GM18499 (cell line): Measurements from ENCODE around the gene SBNO2.
"Not testable (repeated sequence)": the region's sequence is repeated elsewhere in the genome, so short reads cannot be mapped to it uniquely, and the experiment has no call there.

Experiments used
- ATAC-seq: cut with Tn5 transposase; IDR thresholded peaks from one replicate; pipeline ENCODE4 v1.9.1; 2021; ENCODE audit warnings: moderate number of reproducible peaks; ENCODE audit not compliant: insufficient read depth, unreplicated experiment

Gene SBNO2

DNA sequence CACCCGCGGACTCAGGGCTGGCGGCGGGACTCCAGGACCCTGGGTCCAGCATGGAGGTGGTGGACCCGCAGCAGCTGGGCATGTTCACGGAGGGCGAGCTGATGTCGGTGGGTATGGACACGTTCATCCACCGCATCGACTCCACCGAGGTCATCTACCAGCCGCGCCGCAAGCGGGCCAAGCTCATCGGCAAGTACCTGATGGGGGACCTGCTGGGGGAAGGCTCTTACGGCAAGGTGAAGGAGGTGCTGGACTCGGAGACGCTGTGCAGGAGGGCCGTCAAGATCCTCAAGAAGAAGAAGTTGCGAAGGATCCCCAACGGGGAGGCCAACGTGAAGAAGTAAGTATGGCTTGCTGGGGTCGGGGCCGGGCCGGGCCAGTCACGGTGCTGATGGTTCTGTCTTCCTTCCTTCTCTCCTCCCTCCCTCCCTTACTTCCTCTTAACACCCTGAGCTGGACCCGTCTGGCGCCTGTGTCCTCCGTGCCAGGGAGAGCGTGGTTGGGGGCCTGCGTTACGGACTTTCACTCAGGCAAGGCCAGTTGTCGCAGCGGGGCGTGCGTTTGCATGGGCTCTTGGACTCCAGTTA lies 32.9 kb upstream of the SBNO2 start:
- ATAC-seq = no peak

GRCh38 chr19:1206150-1206863 lies 32.2 kb upstream of the SBNO2 start:
- ATAC-seq = no peak

DNA sequence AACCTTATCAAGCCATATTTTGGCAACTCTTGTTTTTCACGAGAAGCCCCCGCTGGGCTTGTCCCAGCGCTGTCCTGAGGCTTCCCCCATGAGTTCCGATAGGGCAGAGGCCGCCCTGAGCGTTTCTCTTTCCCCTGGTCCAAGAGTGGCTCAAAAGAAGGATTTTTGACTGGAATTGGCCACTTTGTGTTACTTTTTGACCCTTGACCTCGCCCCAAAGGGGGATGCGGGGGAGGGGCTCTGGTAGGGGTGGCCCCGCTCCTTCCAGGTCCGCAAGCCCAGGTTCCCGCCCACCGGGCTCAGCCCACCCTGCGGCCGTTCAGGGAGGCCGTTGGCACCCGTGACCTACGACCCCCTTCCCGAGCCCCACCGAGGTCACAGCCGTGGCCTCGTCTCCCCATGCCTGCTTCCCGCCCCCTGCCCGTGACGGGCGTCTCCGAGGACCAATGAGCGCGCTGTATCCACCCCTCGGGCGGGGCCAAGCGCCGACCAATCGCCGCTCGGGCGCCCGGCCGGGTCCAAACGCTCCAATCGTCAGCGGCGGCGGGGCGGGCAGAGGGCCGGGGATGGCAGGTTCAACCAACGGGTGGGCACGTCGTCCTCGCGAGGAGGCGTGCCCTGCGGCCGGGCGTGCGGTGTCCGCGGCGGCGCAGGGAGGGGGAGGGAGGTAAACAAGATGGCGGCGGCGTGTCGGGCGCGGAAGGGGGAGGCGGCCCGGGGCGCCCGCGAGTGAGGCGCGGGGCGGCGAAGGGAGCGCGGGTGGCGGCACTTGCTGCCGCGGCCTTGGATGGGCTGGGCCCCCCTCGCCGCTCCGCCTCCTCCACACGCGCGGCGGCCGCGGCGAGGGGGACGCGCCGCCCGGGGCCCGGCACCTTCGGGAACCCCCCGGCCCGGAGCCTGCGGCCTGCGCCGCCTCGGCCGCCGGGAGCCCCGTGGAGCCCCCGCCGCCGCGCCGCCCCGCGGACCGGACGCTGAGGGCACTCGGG lies 31.3 kb upstream of the SBNO2 start, which contains the start of gene STK11:
Gene STK11 (plus strand): TSS at position 665 of the 986 bp plus-strand sequence. CDS start 1,136 bp downstream, outside the sequence.
- ATAC-seq = peak; percentile 38

- not testable (repeated sequence) for ATAC-seq
Measured at GRCh38 chr19:1200614-1201013, 26.5 kb upstream of the SBNO2 start.

DNA sequence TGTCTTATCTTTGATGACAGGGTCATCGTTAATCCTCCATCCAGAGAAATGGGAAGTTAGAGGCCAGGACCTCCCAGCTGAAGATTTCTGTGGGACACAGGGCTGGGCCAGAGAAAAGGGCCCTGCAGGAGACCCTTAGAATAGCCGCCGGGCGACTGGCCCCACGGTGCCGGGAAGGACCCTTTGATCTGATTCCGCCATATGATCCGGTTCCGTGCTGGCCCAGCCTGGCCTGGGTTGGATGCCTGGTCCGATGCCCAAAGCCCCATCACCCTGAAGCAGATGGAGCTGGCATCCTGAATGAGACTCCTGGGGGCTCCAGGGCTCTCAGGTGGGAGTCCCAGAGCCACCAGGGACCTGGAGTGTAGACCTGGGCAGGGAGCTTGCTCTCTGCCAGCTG lies 25.5 kb upstream of the SBNO2 start:
- ATAC-seq = no peak

DNA sequence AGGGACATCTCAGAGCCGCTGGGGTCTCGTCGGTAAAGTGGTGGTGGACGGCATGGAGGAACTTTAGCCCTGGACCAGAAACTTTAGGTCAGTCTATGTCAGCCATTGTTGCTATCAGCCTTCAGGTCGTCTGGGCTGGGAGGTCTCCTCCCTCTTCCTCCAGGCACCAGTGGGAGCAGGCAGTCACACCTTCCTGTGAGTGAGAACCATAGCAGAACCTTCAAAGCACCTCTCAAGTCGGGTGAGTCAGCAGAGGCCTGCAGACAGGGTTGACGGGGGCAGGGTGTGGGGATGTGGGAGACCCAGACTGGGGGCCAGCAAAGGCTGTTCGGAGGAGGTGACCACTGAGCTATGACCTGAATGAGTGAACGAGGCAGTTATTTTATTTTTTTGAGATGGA lies 15.4 kb upstream of the SBNO2 start:
- ATAC-seq = no peak

DNA sequence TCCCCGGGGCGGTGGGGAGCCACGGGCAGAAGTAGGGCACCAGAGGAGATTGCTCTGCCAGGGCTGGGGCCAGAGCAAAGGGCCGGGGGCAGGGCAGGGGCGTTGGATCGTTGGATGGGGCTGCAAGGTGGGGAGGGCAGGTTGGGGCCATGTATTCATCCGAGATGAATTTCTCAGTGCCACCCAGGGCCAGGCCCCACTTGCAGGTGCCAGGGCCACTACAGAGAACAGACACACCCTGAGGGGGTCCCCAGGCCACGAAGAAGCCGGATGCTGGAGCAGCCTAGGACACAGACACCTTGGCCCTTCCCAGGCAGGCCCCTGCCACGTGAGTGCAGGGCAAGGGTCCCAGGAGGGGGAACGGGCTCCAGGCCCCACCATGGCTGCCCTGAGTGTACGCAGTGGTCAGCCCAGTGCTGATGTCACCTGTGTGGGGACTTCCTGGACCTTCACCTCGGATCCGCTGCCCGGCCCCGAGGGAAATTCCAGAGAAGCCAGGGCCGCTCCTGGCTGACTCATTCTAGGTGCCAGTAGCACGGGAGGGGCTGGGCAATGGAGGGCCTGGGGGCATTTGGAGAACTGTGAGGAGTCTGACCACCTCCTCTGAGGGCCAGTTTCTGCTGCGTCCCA lies 9.6 kb upstream of the SBNO2 start:
- no peak for ATAC-seq

DNA sequence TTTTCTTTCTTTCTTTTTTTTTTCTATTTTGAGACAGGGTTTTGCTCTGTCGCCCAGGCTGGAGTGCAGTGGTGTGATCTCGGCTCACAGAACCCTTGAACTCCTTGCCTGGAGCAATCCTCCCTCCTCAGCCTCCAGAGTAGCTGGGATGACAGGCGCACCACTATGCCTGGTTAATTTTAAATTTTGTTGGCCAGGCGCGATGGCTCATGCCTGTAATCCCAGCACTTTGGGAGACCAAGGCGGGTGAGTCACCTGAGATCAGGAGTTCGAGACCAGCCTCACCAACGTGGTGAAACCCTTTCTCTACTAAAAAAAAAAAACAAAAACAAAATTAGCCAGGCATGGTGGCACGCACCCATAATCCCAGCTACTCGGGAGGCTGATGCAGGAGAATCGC lies 8.7 kb upstream of the SBNO2 start:
- no peak for ATAC-seq

- no peak for ATAC-seq
Measured at GRCh38 chr19:1182068-1182467, 8.0 kb upstream of the SBNO2 start.

GRCh38 chr19:1181606-1182005 lies 7.5 kb upstream of the SBNO2 start:
- no peak for ATAC-seq

DNA sequence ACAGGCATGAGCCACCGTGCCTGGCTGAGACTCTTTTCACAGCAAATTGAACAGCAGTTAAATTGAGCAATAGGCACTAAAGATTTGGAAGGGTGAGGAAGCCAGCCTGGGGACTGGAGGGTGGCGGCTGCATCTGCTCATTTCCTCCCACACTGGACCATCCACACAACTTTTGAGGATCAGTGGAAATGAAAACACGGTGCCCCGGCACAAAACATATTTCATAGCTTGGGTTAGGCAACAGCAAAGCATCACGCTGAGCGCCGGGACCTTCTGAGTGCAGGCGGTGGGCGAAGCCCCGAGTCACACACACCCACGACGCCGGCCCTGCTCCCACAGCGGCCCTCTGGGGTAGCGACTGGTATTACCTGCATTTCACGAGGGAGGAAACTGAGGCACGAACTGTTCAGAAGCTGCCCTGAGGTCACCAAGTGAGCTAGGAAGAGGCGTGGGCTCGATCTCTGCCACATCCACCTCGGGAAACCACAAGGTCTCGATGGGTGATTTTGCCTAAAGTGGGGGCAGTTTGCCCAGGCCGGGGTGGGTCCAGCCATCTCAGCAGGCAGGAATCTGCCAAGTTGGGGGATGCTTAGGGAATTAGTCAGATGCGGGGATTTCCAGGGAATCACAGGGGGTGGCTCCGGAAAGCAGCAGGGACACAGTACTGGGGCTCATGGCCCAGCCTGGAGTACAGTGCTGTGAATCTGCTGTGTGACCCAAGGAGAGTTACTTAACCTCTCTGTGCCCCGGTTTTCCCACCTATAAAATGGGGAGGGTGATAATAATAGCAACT lies 3.5 kb upstream of the SBNO2 start:
- no peak for ATAC-seq

GRCh38 chr19:1173159-1173844 lies 766 bp downstream of the SBNO2 start:
- ATAC-seq = no peak

DNA sequence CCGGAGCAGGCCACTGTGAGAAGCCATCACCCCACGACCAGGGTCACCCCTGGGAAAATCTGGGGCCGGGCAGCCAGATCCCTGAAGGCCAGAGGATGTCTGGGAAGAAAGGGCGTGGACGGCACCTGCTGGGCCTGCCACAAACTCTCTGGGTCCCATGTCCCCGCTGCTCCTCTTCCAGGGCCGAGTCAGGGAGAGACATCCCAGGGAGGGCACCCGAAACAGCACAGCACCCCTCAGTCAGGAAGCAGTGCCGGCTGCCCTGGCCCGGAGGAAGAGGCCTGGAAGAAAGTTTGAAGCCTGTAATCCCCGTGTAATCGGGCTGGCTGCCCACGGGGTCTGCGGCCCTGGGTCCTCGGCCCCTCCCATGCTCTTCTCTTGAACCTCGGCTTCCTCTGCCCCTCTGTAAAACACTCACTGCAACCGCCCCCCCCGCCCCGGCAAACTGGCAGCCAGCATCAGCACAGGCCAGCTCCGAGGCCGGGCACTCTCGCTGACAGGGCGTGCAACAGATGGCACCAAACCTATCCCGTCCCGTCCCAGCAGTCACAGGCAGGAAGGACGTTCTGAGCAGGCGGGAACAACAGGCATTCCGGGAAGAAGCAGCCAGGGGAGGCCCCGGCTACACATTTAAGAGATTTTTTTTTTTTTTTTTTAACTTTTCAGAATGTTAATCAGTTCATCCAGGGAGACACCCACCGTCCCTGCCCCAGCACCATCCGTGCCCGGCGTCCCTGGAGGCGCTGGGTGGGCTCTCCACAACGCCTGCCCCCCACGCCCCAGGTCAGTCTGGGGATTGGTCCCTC lies 1.5 kb downstream of the SBNO2 start:
- no peak for ATAC-seq

- no peak for ATAC-seq
Measured at GRCh38 chr19:1171755-1172352, 2.2 kb downstream of the SBNO2 start.

DNA sequence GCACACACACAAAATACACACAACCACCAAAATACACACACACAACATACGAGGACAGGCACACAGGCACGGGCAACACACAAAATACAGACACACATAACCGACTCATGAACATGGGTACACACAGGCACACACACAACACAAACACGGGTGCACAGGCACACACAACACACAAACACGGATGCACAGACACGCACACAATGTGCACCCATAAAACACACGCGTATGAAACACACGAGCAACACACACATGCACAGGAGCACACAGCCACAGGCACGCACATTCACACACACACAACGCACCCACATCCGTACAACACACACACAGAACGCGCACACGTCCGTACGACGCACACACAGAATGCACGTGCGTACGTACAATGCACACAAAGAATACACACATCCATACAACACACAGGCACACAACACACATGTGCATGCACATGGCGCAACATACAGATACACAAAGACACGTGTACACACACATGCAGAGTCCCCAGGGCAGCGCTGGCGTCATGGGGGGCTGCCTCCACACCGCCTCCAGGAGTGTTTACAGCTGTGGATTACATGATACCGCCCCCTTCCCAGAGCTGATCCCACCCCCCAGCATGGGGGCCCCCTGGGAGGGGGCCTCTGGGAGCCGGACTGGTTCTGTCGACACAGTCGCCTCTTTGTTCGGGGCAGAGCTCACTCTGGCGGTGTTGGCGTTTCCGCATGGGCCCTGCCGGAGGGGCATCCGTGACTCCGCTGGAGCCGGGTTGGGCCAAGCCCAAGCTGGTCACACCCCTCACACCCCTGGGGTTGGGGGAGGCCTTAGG lies 2.9 kb downstream of the SBNO2 start:
- ATAC-seq = no peak

DNA sequence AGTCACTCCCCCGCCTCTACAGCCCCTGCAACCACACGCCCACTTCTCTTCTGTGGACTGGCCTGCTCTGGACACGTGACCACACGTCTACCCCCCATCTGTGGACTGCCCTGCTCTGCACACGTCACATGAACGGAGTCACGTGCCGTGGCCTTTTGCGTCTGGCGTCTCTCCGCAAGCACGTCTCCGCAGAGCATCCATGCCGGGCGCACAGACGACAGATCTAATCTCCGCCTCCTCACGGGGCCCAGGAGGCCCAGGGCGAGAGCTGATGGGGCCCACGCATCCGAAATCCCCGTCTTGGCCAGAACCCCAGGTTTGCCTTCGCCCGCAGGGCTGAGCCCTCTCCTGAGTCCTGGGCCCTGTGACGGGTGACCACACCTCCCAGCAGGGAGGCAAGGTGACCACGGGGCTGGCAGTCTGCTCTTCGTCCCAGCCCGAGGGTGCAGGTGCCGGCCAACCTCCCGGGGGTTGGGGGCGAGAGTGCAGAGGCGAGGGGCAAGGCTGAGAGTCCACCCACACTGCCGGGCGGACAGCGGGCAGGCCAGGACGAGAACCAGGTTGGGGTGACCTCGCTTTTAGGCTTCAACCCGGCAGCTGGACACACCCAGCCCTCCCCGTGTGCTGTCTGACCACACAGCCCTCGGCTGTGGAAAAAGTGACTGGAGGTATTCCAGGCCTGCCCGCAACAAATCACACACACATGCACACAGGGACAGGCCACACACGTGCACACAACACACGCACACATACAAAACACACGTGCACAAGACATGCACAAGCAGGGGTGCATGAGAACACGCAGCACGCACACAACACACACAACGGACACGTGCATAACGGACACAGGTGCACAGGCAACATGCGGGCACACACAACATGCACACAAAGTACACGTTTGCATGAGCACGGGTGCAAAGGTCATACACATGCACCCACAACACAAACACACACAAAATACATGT lies 3.9 kb downstream of the SBNO2 start:
- ATAC-seq = no peak
